COLO668 (cell line): ENCODE measurements around the gene EXD3.
A peak's percentile ranks its signal among the peaks of the same experiment; 100 is the strongest.

Experiments
- DNase-seq: peaks from one replicate; lab custom pipeline; 2025; ENCODE audit not compliant: unreplicated experiment; lab: John Stamatoyannopoulos, UW

Gene EXD3

GRCh38 chr9:137297966-137298365, 125.0 kb downstream of the EXD3 start:
- peak; percentile 24 for DNase-seq

- DNase-seq: no peak
Observed at GRCh38 chr9:137296670-137297664, 126.0 kb downstream of the EXD3 start.

- DNase-seq: peak; percentile 42
Observed at GRCh38 chr9:137295849-137296669, 126.9 kb downstream of the EXD3 start.

DNA sequence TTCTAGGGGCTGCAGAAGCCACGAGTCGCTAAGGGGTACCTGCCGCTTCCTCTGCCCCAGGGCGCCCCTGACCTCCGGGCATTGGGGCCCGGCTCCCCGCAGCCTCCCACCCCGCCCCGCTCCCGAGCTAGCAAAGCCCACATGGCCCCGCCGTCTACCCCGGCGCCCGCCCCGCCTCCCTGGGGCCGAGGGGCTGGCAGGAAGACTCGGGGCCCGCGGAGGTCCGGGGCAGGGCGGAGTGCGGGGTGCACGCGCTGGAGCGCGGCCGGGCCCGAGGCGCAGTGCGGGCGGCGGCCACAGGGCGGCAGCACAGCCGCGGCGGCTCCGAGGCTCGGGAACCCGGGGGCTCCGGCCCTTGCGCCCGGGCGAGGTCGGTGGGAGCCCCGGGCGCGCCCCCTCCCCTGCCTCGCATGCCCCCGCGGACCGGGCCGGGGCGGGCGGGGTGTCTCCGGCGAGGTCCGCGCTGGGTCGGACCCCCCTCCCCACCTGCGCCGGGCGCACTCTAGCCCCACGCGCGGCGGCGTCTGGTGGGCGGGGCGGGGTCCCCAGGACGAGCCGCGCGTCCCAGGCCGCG, 127.6 kb downstream of the EXD3 start:
- DNase-seq: peak; percentile 67

DNA sequence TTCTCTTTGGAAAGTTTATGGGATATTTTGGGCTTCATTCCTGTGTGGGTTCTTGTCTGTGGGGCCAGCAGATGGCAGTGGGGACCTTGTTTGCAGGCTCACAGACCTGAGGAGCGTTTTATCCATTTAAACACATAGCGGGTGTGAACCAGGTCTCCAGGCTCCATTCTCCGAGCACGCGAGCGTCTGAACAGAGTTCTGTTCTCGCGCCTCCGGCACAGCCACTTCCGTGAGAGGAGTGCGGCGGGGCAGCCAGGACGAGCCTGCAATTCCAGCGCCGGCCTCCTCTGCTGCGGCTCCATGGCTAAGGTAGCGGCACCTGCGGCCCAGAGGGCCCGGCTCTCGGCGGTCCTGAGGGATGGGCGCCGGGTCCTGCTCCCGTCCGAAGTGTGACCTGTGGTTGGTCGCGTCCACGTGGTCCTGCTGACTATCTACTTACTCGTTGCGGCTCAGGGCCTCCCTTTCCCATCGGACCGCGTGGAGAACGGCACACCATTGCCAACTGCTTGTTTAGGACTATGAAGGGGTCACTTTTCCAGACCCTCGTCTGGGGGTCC, 128.2 kb downstream of the EXD3 start:
- DNase-seq: peak; percentile 68

DNA sequence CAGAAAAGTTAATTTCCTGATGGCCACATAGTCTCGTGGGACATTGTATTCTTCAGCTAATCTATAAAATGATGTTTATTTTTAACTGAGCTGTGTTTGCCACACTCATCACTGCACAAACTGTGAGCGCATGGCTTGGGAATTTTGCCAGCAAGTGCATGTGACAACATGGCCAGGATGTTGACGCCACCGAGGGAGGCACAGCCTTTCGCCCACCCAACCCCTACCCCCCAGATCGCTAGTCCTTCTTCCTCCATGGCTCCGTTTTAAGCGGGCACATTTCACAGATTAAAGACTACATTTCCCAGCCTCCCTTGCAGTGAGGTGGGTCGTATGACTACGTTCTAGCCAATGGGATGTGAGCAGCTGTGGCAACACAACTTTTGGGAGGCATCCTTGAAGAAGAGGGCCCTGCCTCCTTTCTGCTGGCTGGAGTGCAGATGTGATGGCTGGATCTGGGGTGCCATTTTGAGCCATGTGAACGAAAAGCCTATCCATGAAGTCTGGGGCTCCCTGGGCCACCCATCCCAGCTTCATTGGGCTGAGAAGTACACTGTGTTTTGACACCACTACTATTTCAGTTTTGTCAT, 128.8 kb downstream of the EXD3 start:
- DNase-seq: peak; percentile 67

DNA sequence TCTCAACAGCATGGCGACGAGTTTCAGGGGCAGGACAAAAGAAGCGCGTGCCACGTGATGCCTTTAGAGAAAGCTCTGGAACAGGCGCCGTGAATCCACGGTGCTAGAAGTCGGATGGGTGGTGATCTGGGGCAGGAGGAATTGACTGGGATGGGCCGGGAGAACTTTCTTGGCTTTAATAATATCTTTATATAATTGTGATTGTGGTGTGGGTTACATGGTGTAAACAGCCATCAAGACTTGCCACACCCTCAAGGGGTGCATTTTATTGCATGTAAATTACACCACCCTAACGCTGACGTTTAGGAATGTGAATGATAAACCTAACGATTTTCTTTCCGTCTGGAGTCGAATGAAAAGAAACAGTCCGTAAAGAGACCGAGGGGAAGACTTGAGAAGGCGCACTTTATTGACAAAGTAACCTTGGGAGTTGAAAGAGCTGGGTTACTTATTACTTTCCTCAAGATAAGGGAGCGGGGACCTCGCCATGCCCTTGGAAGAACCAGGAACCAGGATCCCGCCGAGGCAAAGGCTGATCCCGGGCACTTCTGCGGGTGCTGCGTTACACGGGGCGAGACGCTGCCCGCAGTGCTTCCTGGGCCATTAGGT, 129.4 kb downstream of the EXD3 start:
- no peak for DNase-seq

GRCh38 chr9:137293094-137293481, 129.9 kb downstream of the EXD3 start:
- no peak for DNase-seq

DNA sequence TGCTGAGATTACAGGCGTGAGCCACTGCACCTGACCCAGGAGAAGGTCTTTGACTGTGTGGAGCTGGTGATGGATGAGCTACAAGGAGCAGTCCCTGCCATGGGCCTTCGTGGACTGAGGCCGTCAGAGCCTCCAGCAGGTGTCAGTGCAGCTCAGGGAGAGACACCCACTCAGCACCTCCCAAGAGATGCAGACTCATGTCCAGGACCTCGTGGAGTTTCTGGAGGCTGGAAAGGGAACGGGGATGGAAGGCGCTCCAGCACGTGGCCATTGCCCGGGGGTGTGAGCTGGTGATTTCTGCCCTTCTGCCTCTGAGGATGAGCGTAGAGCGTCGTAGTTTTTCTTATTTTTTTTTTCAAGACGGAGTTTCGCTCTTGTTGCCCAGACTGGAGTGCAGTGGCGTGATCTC, 136.0 kb downstream of the EXD3 start:
- DNase-seq: peak; percentile 75

DNA sequence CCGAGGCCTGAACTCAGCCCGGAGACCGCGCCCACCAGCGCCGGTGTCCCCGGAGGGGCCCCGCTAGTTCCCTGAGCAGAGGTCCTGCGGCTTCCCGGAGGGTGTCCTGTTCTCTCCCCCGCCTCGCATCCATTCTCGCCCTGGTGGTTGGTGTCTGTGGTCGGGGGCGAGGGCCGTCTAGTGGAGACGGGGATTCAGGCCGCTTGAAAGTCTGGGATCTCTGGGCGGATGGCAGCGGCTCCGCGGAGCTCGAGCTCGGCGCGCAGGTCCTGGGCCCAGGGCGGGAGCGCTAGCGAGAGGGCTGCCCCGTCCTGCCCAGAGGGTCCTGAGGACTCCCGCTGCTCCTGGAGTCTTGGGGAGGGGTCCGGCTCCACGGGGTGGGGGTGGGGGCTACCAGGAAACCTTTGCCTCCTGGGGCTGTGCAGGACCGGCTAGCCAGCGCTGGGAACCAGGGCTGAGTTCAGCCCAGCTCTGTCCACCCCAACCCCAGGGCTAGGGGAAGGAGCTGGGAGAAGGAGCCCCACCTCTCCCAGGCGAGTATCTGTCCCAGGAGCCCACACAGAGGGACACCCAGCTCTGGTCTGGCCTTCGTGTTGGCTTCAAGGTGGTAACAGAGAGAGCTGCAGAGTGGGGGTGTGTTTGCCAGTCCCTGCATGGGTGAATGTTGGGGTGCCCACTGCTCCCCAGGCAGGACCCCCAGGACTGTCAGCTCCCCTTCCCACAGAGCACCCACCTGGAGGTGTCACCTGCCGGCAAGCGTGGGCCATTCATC, 141.4 kb downstream of the EXD3 start:
- DNase-seq: no peak

DNA sequence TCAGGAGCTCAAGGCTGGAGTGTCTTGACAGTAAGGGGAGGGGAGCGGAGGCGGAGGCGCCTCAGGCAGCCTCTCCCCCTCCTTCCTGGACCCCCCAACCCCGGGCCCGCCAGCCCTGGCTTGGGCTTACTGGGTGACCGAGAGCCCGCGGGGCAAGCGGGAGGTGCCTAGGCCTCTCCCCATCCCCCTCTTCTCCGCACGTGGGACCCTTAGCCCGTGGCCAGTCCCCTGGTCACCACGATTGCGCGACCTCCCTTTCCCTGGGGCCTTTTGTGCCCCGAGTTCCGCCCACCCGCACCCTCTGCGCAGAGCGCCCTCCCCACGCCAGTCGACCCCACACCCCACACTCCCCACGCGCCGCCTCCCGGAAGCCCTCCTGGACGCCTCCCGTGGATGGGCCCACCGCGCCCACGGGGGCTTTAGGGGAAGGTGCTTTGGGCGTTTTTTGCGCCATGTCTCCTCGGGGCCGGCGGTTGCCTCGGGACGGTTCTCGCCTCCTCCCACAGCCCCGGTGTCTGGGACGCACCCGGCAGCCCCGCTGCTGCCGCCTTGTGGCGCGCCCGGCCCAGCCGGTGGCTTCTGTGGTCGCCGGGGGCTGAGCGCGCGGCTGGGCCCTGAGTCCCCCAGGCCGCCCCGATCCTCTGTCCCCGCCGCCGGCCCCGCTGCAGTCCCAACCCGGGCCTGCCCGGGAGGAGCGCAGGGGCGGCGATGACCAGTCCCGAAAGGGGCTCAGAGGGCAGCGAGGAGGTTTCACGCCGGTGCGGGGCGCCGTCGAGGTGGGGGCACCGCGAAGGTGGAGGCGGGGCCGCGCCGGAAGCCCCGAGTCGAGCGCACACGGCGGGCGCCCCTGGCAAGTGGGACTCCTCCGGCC, 142.3 kb downstream of the EXD3 start:
- DNase-seq: no peak

- DNase-seq: no peak
Observed at GRCh38 chr9:137279741-137280473, 143.1 kb downstream of the EXD3 start.

GRCh38 chr9:137278721-137279711, 143.9 kb downstream of the EXD3 start:
- DNase-seq: no peak

GRCh38 chr9:137278061-137278701, 144.8 kb downstream of the EXD3 start:
- DNase-seq: no peak

DNA sequence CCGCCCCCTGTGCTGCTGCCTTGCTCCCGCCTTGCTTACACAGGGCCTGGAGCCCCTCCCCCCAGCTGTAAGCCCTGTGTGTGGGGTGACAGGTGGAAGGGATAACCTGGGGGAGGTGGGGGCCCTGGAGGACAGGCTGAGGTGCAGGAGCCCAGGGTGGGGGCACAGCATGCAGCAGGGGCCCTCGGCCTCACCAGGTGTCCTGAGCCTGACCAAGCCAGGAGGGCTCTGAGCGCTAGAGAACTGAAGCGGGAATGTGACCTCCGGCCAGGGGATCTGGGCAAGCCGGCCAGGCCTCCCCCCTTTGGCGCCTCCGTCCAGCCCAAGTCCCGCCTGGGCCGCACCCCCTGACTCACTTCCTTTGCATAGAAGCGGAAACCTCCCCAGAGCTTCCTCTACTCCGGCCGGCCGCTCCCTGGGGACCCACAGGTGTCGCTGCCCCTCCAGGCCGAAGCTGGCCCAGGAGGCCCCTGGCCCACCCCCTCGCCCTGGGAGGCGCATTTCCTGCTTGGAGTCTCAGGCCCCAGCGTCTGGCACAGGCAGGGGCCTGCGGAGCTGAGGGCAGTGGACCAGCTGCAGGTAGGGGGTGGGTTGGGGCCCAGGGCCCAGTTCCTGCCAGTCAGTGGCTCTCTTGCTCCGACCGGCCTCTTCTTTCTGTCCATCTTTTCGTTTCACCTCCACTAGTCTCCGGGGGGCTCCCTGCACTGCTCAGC, 145.5 kb downstream of the EXD3 start, which contains the start of gene TOR4A:
TSS of gene TOR4A (plus strand) at position 398 of the 713 bp plus-strand sequence. CDS start 964 bp downstream, outside the sequence.
- peak; percentile 69 for DNase-seq
